ENCODE data around the gene LYPD3.
"Not testable (repeated sequence)": the region's sequence is repeated elsewhere in the genome, so short reads cannot be mapped to it uniquely, and the experiment has no call there.

The LYPD3 gene

DNA sequence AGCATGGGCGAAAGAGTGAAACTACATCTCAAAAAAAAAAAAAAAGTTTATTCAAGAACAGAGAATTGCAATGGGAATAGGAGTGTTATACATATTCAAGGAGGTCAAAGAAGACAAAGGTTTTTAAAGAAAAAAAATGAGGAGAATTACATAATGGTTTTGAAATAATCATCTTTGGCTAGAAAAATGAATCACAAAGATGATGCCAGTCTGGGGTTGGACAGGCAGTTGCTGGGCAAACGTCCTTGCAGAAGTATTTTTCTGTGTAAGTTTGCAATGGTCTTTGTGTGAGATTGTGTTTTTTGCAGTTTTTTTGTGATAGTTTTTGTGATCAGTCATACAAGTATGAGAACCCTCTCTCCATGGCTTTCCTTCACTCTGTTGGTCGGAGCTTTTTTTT, 23.7 kb downstream of the LYPD3 start:
- TF ChIP-seq, protein P1, sequence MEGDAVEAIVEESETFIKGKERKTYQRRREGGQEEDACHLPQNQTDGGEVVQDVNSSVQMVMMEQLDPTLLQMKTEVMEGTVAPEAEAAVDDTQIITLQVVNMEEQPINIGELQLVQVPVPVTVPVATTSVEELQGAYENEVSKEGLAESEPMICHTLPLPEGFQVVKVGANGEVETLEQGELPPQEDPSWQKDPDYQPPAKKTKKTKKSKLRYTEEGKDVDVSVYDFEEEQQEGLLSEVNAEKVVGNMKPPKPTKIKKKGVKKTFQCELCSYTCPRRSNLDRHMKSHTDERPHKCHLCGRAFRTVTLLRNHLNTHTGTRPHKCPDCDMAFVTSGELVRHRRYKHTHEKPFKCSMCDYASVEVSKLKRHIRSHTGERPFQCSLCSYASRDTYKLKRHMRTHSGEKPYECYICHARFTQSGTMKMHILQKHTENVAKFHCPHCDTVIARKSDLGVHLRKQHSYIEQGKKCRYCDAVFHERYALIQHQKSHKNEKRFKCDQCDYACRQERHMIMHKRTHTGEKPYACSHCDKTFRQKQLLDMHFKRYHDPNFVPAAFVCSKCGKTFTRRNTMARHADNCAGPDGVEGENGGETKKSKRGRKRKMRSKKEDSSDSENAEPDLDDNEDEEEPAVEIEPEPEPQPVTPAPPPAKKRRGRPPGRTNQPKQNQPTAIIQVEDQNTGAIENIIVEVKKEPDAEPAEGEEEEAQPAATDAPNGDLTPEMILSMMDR (IDR thresholded peaks at IDR 0.05; ENCODE audit: insufficient read depth, missing control alignments), result no peak
- no peak for FAIRE-seq
- DNase-seq (ENCODE audit: insufficient read length, low spot score), result no peak

DNA sequence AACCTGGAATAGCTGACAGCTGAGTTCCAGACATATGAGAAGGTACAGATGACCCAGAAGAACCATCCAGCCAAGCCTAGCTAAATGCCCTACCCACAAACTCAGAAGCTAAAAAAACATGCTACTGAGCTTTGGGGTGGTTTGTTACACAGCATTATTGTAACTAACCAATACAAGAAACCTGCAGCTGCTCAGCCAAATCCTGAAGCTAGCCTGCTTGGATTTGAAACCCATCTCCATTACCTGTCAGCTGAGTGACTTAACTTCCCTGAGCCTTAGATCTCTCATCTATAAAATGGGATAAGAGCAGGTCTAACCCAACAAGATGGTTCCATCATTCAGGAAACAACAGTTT, 25.7 kb downstream of the LYPD3 start:
- TF ChIP-seq, protein P1 (IDR thresholded peaks at IDR 0.05; ENCODE audit: insufficient read depth, missing control alignments), result no peak
- no peak for DNase-seq (ENCODE audit: insufficient read length, low spot score)
- FAIRE-seq, result no peak

DNA sequence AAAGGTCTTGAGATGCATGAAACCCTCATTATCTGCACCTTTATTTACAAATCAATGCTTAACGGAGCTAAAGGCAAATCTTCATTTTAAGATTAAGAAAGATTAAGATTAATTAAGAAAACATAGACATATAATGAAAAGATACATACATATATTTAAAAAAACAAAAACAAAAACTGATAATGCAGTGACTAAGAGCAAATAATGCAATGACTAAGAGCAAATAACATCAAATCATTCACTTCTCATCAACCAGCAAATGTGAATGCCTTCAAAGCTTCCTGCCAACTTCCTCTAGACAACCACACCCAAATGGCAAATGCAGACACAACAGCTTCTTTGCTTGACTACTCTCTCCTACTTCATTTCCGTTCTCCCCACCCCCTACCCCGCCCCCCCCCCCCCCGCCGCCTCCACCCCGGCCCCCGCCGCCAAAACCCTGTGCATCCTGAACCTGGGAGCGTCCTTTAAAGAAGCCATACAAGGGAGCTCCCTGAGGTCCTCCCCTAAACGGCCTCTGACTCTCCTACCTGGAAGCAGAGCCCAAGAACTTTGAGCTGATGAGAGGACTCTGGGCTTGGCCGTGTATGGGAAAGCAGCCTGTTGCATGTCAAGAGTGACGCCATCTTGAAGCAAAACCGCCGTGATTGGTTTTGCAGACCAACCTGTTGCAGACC, 26.2 kb downstream of the LYPD3 start:
- TF ChIP-seq, protein P1 (IDR thresholded peaks at IDR 0.05; ENCODE audit: insufficient read depth, missing control alignments), result no peak
- no peak for DNase-seq (ENCODE audit: insufficient read length, low spot score)
- no peak for FAIRE-seq

DNA sequence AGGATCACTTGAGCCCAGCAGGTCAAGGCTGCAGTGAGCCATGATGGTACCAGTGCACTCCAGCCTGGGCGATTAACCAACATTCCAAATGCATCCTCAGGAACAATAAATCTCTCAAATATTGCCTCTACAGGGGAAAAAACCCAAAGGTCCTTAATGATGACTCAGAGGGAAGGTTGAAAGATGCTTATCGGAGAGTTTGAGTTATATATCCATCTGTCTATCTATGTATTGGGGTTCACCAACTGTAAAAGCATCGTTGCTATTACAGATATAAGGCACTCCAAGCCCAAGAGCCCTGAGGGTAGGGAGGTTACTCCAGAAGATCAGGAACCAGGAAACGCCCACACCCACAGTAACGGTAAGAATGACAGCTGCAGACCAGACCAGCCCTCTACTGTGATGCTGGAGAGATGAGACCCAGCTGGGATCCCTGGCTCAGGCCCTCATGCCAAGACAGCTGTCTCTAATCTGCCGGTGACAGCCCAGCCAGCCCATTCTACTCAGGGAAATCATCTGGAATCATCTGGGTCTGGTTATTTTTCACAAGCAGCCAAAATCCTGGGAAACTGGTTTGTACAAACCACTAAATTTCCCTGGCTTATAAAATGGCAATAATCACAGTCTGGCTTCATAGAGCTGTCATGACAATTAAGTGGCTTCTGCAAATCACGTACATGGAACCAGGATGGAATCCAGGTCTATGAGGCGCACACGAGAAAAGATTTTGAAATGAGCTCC, 26.9 kb downstream of the LYPD3 start:
- FAIRE-seq, result no peak
- no peak for DNase-seq (ENCODE audit: insufficient read length, low spot score)
- TF ChIP-seq, protein P1 (IDR thresholded peaks at IDR 0.05; ENCODE audit: insufficient read depth, missing control alignments), result no peak

DNA sequence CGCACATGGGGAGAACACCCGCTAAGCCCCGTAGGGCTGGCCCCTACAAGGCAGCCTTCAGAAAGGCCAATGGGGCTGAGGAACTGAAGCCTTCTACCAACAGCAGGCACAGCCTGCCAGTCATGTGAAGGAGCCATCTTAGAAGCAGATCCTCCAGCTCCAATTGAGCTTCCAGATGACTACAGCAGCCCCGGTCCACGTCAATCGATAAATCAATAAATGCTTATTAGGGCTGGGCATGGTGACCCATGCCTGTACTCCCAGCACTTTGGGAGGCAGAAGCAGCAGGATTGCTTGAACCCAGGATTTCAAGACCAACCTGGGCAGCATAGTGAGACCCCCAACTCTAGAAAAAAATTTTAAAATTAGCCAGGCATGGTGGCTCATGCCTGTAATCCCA, 27.7 kb downstream of the LYPD3 start:
- DNase-seq (ENCODE audit: insufficient read length, low spot score) (no peak), FAIRE-seq (no peak)
- TF ChIP-seq, protein P1 (IDR thresholded peaks at IDR 0.05; ENCODE audit: insufficient read depth, missing control alignments), result no peak

DNA sequence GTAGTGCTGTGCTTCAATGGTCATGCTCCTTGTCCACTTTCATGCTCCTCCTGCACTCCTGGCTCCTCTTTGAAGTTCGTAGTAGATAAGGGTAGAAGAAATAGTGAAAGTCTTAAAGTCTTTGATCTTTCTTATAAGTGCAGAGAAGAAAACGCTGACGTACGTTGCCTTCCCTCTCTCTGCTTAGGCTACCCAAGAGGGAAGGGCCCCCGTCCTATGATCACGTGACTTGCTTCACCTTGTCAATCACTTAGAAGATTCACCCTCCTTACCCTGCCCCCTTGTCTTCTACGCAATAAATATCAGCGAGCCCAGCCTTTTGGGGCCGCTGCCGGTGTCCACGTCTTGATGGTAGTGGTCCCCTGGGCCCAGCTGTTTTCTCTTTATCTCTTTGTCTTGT, 28.1 kb downstream of the LYPD3 start:
- not testable (repeated sequence) for FAIRE-seq; DNase-seq (ENCODE audit: insufficient read length, low spot score)

DNA sequence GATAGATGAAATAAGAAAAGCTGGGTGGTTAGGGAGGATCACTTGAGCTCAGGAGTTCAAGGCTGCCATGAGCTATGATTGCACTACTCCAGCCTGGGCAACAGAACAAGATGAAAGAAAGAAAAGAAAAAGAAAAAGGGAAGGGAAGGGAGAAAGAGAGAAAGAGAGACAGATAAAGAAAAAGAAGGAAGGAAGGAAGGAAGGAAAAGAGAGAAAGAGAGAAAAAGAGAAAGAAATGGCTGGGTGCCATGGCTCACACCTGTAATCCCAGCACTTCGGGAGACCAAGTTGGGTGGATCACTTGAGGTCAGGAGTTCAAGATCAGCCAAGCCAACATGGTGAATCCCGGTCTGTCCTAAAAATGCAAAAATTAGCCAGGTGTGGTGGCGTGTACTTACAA, 29.6 kb downstream of the LYPD3 start:
- TF ChIP-seq, protein P1 (IDR thresholded peaks at IDR 0.05; ENCODE audit: insufficient read depth, missing control alignments), result no peak
- FAIRE-seq (no peak), DNase-seq (ENCODE audit: insufficient read length, low spot score) (no peak)
